Astrocyte of the spinal cord (primary cell): ENCODE results near the gene PTPRN2.

Source experiments
- DNase-seq: peaks from one replicate; pipeline ENCODE4 v3.0.0; 2011; ENCODE audit warnings: low read depth, low spot score
- H3K4me3 ChIP-seq: 2 replicates; pipeline ENCODE4 v1.5.1; 2011; ENCODE audit warnings: low read depth, mild to moderate bottlenecking, low read length, moderate library complexity
- CTCF ChIP-seq: IDR thresholded peaks from 2 replicates; pipeline ENCODE4 v1.5.1; 2012; ENCODE audit warnings: low read depth, mild to moderate bottlenecking, low read length, inconsistent platforms
- in situ Hi-C: cut with HindIII; loops from 2 replicates; pipeline ENCODE4 v1.10.0; 2017; ENCODE audit warnings: low sequenced_read_pairs

Gene PTPRN2

DNA sequence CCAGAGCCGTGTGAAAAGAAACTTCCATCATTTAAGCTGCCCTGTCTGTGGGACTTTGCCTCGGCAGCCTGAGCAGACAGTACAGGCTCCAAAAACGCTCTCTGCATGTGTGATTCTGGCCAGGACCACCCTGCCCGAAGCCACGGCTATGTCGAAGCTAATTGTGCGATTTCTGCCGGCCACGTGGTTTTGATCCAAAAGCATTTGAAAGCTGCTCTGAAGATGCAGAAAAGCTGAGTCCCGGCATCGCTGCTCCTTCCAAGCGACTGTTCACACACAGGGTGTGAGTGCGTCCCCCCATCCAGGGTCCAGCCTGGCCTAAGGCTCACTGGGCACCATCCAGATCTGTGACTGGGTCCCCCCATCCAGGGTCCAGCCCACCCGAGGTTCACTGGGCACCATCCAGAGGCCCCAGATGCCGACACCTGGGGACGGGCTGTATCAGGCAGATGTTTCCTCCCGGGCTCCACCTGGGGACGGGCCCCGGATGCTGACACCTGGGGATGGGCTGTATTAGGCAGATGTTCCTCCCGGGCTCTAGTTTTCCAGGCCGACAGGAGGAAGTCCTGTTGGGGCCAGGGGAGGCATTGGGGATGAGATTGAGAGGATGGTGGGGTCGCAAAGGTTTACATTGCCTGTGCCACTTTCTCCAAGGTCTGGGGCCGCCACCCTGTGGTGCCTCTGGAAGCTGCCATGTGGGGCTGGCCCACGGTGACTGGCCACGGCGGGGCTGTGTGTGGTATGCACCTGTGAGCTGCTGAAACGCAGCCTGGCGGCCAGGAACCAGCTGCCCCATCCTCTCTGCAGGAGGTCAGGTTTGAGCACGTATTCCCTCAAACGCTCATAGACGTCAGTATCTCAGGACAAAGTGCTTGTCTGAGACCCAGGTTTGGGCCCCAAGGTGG is 723.5 kb downstream of the PTPRN2 start:
- H3K4me3 ChIP-seq = no peak overlapping the region
- in situ Hi-C loops = no loop called here
- DNase-seq = no peak
- no peak for TF ChIP-seq CTCF

GRCh38 chr7:157863176-157863575 is 724.4 kb downstream of the PTPRN2 start:
- no peak for DNase-seq
- TF ChIP-seq CTCF = no peak
- in situ Hi-C loops = no loop called here
- no peak overlapping the region for H3K4me3 ChIP-seq

DNA sequence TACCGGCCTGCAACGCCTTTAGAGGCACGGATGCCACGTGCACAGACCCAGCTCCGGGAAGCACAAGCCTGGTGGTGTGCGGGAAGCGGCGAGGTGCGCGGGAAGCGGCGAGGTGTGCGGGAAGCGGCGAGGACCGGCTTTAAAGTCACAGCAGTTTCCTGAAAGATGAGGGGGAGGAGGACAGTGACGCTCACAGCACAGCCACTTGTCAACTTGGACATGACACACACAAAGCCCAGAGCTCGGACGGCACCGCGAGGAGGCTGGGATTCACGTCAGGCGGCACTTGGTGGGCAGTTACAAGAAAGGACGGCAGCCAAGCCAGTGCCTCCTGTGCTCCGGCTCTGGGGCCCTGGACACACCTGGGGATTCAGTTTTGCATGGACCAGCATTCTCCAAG is 724.9 kb downstream of the PTPRN2 start:
- no peak for DNase-seq
- H3K4me3 ChIP-seq = no peak overlapping the region
- in situ Hi-C loops = no loop called here
- TF ChIP-seq CTCF = no peak

- DNase-seq = no peak
Observed at GRCh38 chr7:157861551-157861950, 726.1 kb downstream of the PTPRN2 start.

GRCh38 chr7:157861031-157861491 is 726.6 kb downstream of the PTPRN2 start:
- no peak overlapping the region for H3K4me3 ChIP-seq
- no peak for TF ChIP-seq CTCF
- in situ Hi-C loops = no loop called here
- DNase-seq = no peak

More at GRCh38 chr7:157861551-157861950, 726.1 kb downstream of the PTPRN2 start:
- no peak overlapping the region for H3K4me3 ChIP-seq
- no peak for TF ChIP-seq CTCF
- in situ Hi-C loops = no loop called here

DNA sequence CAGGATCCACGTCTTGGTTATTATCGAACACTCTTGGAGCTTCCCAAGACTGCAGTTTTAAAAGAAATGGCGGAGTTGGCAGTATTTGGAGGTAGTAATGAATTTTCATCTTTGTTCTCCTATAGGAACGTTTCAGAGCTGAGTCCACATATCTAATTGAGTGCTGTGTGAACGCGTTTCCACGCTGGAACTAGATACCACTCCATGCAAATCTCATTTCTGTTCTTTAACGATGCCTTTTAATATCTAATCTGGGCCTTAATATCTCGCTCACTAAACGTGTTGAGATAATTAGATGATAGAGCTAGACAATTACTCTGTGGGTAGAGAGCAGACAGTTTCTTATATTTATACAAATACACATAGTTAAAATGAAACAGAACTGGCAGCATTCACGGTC is 727.2 kb downstream of the PTPRN2 start:
- in situ Hi-C loops = no loop called here
- no peak overlapping the region for H3K4me3 ChIP-seq
- TF ChIP-seq CTCF = no peak
- DNase-seq = no peak
